ENCODE results near the gene TBL2.
A peak's percentile ranks its signal among the peaks of the same experiment; 100 is the strongest.
"Not testable (repeated sequence)": the region's sequence is repeated elsewhere in the genome, so short reads cannot be mapped to it uniquely, and the experiment has no call there.

TBL2 gene

DNA sequence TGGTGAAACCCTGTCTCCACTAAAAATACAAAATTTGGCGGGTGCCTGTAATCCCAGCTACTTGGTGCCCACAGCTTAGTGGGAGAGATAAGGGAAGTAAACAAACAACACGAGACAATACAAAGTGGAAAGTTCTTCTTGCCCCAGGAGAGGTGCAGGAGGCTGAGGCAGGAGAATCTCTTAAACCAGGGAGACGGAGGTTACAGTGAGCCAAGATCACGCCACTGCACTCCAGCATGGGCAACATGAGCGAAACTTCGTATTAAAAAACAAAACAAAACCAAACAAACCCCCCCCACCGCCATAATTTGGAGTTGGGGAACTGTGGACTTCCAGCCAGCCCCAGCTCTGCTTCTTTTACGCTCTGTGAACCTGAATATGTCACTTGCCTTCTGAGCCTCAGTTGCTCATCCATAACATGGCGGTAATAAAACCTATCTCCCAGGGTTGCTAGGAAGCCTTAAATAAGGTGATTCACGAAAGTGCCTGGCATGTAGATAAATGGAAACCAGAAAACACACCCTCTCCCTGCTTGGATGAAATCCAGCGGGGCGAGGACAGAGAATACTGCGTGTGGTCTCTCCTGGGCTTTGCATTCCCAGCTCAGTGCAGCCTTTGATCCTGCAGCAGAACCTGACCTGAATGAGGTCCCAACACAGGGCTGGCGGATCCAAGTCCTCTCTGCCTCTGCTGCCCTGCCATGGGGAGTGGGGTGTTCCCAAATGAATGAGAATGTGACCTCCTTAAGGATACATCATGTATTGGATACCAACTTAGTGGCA lies 35.8 kb upstream of the TBL2 start:
- no peaks in the 10 kb centered on the region for H3K36me3 Mint-ChIP-seq (ENCODE audit: low read depth)
- H3K27me3 Mint-ChIP-seq, result peaks cover 44% of the 10 kb centered on the region

DNA sequence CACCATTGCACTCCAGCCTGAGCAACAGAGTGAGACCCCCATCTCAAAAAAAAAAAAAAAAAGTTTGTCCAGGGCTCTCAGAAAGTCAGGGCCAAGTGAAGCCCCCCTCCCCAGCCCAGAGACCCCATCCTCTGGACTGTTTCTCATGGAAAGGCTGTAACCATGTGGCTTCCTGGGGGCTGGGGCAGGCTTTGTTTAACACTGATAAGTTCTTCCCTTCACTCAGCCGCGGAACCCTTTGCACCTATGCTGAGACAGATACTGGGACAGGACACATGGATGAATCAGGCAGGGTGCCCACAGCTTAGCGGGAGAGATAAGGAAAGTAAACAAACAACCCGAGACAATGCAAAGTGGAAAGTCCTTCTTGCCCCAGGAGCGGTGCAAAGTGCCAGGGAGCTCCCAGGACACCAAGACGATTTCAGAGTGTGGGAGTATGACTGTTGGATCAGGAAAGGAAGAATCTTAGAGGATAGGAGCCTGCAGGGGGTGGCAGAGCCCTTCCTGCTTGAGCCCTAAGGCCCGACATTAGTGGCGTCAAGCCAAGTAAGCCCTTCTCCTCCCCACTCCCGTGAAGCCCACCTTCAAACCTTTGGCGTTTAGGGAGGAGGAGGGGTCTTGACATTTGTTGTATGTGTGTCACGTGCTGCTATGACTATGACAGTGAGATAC lies 34.4 kb upstream of the TBL2 start:
- Mint-ChIP-seq H3K4me1 (ENCODE audit: low read depth) (no peaks in the 10 kb centered on the region), H3K27me3 (peaks cover 46% of the 10 kb centered on the region), H3K27ac (no peak overlapping the region), H3K9me3 (no peaks in the 10 kb centered on the region), H3K4me3 (no peak overlapping the region), H3K36me3 (ENCODE audit: low read depth) (no peaks in the 10 kb centered on the region)
- DNase-seq, result no peak

More for the DNA sequence above, 35.8 kb upstream of the TBL2 start:
- Mint-ChIP-seq H3K9me3 (no peaks in the 10 kb centered on the region), H3K4me1 (ENCODE audit: low read depth) (no peaks in the 10 kb centered on the region), H3K27ac (no peak overlapping the region), H3K4me3 (no peak overlapping the region)
- DNase-seq, result no peak

DNA sequence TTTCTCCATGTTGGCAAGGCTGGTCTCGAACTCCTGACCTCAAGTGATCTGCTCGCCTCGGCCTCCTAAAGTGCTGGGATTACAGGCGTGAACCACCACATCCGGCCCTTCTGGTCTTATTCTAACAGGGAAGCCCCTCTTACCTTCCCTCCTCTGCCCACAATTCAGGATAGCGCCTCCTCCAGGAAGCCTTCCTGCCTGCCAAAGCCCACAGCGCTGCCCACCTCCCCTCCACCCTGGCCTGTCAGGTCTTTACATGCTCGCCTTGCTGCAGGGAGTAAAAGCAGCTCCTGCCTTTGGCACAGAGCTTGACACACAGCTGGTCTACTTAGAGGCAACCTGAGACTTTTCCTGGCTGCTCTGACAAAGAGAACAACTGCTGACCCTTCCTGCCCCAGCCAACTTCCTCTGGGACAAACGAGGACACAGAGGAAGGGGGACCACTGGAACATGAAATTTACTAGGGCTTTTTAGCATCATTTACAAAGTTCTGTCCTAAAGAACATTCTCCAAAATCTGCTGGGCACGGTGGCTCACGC lies 32.7 kb upstream of the TBL2 start:
- Mint-ChIP-seq H3K9me3 (no peaks in the 10 kb centered on the region), H3K27ac (no peak overlapping the region), H3K27me3 (peaks cover 51% of the 10 kb centered on the region), H3K4me3 (no peak overlapping the region), H3K4me1 (ENCODE audit: low read depth) (no peaks in the 10 kb centered on the region), H3K36me3 (ENCODE audit: low read depth) (no peaks in the 10 kb centered on the region)
- no peak for DNase-seq

DNA sequence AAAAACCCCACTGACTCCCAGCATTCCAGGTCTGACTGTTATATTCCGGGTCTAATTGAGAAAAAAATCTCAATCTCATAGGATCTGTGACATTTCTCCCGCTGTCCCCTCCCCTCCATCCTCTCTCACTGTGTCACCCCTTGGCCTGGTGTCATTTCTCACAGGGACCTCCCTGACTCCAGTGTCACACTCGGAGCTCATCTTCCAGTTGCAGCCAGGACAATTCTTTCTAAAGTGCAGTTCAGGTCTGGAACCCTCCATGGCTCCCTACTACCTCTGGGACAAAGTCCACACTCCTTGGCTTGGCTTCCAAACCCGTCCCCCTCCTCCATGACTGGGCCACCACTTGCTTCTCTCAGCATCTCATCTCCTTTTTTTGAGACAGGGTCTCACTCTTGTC lies 31.7 kb upstream of the TBL2 start:
- Mint-ChIP-seq H3K27me3 (peaks cover 57% of the 10 kb centered on the region), H3K4me1 (ENCODE audit: low read depth) (no peaks in the 10 kb centered on the region), H3K36me3 (ENCODE audit: low read depth) (no peaks in the 10 kb centered on the region), H3K27ac (no peak overlapping the region), H3K4me3 (no peak overlapping the region), H3K9me3 (no peaks in the 10 kb centered on the region)
- no peak for DNase-seq

DNA sequence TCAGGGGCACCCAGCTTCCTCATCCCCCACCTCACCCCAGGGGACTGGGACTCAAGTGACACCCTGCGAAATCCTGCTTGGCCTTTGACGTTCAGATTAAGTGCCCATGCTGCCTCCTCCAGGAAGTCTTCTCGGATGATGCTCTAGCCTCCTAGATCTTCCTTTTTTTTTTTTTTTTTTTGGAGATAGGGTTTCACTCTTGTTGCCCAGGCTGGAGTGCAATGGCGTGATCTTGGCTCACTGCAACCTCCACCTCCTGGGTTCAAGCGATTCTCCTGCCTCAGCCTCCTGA lies 29.3 kb upstream of the TBL2 start:
- H3K4me3 Mint-ChIP-seq; H3K9me3 Mint-ChIP-seq; DNase-seq; H3K27ac Mint-ChIP-seq; H3K36me3 Mint-ChIP-seq (ENCODE audit: low read depth); H3K4me1 Mint-ChIP-seq (ENCODE audit: low read depth): not testable (repeated sequence)
- H3K27me3 Mint-ChIP-seq, result peaks cover 35% of the 10 kb centered on the region

DNA sequence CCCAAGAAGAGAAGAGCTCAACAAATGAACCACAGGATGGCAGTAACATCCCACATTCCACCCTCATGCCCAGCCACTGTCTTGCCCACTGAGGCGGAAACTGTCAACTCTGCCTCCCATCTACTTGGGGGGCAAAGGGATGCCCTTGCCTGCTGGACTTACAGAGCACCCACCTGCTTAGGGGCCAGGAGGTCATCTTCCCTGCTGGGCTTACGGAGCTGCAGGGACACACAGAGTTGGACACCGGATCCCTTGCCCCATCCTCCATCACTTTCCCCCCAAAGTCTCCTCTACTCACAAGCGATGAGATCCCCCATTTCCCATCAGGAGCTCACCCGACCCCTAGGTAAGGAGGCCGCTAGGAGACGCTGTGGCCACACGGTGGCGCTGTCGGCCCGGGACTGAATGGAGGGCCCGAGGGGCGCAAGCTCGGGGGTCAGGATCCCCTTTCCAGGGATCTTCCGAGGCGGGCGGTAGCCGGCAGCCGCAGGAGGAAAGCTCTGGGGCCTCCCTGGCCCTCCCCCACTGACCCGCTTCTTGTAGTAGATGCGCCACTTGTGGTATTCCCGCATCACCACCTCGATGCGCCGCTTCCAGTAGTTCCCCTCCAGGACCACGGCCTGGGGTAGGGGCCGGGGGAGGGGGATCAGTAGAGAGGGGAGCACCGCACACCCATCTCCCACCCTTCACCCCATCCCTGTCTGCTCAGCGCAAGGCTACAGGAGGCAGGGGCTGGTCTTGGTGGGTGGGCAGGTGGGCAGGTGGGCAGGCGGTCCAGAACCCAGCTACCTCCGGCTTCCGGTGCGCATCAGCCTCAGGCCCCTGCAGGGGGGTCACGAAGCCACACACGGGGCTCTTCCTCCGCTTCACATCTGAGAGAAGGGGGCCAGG lies 28.7 kb upstream of the TBL2 start:
- H3K27me3 Mint-ChIP-seq, result peaks cover 34% of the 10 kb centered on the region
- no peaks in the 10 kb centered on the region for H3K4me1 Mint-ChIP-seq (ENCODE audit: low read depth)

DNA sequence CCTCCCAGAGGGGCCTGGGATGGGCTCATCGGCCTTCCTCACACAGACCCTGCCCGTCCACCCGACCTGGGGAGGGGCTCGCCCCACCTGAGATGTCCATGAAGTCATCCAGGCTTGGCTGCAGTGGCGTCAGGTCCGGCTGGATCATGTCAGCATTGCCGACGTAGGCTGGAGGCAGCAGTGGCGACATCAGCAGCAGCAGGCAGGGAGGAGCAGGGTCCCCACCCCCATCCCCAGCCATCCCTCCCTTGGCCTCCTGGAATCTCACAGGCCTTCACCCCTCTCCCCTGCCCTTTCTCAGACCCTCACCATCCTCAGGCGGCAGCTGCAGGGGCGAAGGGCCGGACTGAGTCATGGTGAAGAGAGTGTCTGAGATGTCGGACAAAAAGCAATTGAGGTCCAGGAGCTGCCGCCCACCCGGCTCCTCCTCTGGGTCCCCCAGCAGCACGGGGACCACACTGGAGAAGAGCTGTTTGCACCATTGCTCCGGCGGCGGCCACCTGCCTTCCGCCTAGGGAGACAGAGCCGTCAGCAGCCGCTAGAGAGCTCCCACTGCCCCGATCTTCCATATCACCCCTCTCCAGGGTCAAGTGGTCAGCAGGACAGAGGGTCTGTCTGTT lies 27.3 kb upstream of the TBL2 start:
- Mint-ChIP-seq H3K4me1 (ENCODE audit: low read depth) (no peaks in the 10 kb centered on the region), H3K27me3 (peaks cover 30% of the 10 kb centered on the region), H3K4me3 (no peak overlapping the region)

More for the DNA sequence above, 28.7 kb upstream of the TBL2 start:
- H3K9me3 Mint-ChIP-seq, result no peaks in the 10 kb centered on the region
- H3K27ac Mint-ChIP-seq, result no peak overlapping the region
- no peaks in the 10 kb centered on the region for H3K36me3 Mint-ChIP-seq (ENCODE audit: low read depth)
- peak; percentile 81 for DNase-seq
- H3K4me3 Mint-ChIP-seq, result no peak overlapping the region

DNA sequence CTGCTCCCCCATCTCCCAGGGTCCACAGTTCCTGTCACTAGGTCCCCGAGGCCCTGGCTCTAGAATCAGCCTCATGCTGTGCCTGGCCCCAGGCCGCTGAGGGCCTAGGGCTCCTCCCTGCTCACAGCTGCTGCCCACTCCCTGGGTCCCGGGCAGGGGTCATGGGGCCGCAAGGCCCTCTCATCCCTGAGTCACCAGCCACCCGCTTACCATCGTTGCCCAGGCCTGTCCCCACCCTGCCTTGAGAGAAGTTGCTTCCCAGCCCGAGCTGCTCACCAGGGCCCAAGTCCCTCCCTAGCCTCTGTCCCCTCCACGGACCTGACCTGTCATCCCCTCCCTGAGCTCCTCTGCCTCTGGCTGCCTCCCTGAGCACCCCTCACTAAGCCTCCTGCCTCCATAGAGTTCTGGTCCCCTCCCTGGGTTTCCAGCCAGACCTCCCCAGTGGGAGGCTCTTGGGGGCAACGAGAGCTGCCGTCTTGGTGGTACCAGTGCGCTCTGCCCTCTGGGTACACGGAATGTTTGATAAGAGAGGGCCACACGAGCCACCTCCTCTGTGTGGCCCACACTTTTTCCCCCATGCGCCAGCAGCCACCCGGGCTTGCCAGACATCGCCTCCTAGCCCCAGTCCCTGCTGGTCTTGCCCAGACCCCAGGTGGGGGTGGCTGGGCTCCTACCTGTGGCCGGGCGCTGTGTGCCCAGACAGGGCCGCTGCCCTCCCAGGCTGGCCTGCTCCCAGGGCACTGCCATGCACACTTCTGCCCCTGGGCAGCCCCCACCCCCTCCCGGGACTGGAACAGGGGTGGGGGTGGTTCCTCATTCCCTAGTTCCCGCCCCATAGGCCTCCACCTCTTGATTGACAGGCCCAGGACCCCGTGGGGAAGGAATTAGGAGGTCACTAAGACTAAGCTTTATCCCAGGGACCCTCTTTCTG lies 24.6 kb upstream of the TBL2 start:
- Mint-ChIP-seq H3K27me3 (peaks cover 18% of the 10 kb centered on the region), H3K36me3 (ENCODE audit: low read depth) (no peaks in the 10 kb centered on the region), H3K27ac (no peak overlapping the region), H3K4me3 (no peak overlapping the region), H3K4me1 (ENCODE audit: low read depth) (no peaks in the 10 kb centered on the region), H3K9me3 (no peaks in the 10 kb centered on the region)
- DNase-seq, result no peak

More for the DNA sequence above, 27.3 kb upstream of the TBL2 start:
- no peak overlapping the region for H3K27ac Mint-ChIP-seq
- H3K9me3 Mint-ChIP-seq, result no peaks in the 10 kb centered on the region
- no peak for DNase-seq
- H3K36me3 Mint-ChIP-seq (ENCODE audit: low read depth), result no peaks in the 10 kb centered on the region

DNA sequence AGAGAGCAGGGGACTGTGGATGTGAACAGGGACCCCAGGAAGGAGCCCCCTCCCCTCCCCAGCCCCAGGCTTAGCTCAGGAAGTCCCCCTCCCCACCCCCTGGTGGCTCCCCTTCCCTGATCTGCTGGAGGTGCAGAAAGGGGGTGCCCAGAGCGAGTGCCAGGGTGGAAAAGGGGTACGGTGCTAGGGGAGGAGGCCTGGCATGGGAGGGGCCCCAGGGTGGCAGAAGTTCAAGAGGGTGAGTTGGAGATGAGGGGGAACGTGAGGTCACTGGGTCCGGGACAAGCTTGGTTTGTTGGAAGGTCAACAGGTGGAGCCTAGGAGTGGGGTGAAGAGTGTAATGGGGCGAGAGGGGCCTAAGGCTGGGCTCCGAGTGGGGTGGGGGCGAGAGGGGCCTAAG lies 21.5 kb upstream of the TBL2 start:
- Mint-ChIP-seq H3K36me3 (ENCODE audit: low read depth) (no peaks in the 10 kb centered on the region), H3K9me3 (no peaks in the 10 kb centered on the region), H3K27ac (no peak overlapping the region), H3K27me3 (peaks cover 19% of the 10 kb centered on the region), H3K4me3 (no peak overlapping the region), H3K4me1 (ENCODE audit: low read depth) (no peaks in the 10 kb centered on the region)
- no peak for DNase-seq

DNA sequence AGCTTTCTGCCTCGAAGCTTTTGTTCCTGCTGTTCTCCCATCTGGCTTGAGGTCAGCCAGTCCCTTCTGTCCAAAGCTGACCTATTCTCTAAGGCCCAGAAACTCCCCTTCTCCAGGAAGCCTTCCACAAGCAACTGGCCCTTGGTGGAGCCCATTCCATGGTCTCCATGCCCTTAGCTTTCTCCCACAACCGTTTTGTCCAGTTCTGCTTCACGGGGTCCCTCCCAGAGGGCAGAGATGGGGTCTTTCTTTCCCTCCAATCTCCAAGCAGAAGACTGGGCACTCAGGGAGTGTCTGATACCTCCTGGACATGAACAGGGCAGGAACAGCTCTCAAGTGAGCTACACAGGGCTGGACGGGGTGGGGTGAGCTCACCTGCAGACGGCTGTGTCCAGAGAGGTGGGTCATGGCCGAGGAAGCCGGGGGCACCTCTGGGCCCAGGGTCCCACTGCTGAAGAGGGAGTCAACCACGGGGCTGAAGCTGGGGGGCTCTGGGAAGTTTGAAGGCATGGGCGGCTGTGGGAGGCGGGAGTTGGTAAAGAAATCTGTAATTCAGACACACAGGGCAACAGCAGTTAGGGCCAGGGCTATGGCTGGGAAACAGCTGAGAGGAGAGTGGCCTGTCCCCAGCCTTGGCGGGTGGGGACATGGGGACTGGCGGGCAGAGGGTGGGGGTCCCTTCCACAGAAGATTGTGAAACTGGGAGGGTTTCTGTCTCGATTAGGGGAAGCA lies 20.9 kb upstream of the TBL2 start:
- Mint-ChIP-seq H3K27me3 (peaks cover 19% of the 10 kb centered on the region), H3K4me3 (no peak overlapping the region), H3K9me3 (no peaks in the 10 kb centered on the region), H3K27ac (no peak overlapping the region), H3K4me1 (ENCODE audit: low read depth) (no peaks in the 10 kb centered on the region), H3K36me3 (ENCODE audit: low read depth) (no peaks in the 10 kb centered on the region)
- no peak for DNase-seq

DNA sequence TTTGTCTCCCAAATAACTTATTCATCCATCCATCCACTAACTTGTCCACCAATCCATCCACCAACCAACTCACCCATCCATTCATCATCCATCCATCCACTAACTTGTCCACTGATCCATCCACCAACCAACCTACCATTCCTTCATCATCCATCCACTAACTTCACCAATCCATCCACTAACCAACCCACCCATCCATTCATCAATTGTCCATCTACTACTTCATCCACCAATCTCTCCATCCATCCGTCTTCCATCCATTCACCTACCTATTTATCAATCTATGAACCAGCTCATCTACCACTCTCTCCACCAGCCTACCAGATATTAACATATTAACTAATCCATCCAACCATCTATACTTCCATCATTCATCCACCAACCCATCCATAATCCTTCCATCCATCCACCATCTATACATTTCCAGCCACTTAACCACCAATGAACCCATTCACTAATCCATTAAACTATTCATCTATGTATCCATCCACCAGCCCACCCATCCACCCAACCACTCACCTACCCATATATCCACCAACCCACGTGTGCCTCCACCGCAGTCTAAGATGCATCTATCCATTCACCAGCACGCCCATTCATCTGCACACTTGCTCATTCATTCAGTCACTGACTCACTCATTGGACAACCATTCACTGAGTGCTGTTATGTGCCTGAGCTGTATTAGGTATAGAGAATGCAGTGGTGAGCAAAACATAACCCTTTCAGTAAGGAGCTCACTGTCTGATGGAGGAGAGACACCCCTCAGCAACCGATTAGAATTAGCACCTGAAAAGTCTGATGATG lies 19.8 kb upstream of the TBL2 start:
- DNase-seq, result no peak
- no peaks in the 10 kb centered on the region for H3K4me1 Mint-ChIP-seq (ENCODE audit: low read depth)
- H3K27me3 Mint-ChIP-seq, result peaks cover 19% of the 10 kb centered on the region
- H3K36me3 Mint-ChIP-seq (ENCODE audit: low read depth), result no peaks in the 10 kb centered on the region
- no peak overlapping the region for H3K27ac Mint-ChIP-seq
- H3K9me3 Mint-ChIP-seq, result no peaks in the 10 kb centered on the region
- no peak overlapping the region for H3K4me3 Mint-ChIP-seq

DNA sequence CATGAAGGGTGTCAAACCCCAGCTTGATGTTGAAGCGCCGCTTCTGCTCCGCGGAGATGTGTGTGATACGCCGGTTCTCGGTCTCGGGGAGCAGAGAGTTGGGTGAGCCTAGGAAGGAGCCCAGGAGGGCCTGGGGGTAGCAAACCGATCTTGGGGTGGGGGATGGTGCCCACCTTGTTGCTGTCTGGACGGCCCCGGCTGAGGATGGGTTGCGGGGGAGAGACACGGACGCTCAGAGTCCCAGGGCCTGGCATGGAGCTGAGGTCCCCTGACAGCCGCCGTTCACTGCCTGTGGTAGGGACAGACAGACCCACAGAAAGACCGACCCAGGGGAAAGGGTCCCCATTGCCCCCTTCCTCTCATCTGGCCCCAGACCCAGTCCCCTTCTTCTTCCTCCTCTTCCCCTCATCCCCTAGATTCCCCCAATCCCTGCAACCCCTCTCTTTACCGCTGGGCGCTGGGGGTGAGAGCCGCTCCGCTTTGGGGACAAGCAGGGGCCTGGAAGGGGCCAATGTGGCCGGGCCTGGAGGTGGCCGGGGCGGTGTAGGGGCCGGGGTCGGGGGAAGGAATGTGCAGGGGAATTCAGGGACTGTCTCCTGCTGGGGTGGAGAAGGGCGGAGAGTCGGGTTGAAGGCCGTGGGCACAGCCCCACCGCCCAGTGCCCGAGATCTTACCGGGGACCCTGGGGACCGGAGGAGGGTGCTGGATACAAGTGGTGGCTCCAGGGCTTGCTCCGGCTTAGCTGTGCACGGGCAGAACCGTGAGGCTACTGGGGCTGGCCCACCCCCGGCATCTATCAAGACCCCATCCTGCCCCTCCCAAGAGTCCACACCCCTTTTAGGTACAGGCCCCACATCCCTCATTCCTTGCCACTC lies 18.0 kb upstream of the TBL2 start:
- Mint-ChIP-seq H3K4me1 (ENCODE audit: low read depth) (no peaks in the 10 kb centered on the region), H3K4me3 (no peak overlapping the region), H3K36me3 (ENCODE audit: low read depth) (no peaks in the 10 kb centered on the region), H3K27me3 (peaks cover 16% of the 10 kb centered on the region), H3K9me3 (no peaks in the 10 kb centered on the region), H3K27ac (no peak overlapping the region)
- DNase-seq, result no peak

Data from activated T-cell treated with anti-CD3 and anti-CD28 coated beads, Interleukin-2, amount 50 U/mL, for 24 hours (primary cell).